H1 (cell line): ENCODE results near the gene PITPNM1. TPM values are rescaled to one million over a fixed set of nuclear protein-coding genes. Genes with fewer than 3 reads are reported as not detected.

Source experiments
- TAF7 ChIP-seq: optimal IDR thresholded peaks from 2 replicates; pipeline ENCODE3; 2011; ENCODE audit warnings: low read depth, mild to moderate bottlenecking, inconsistent platforms, low read length, moderate library complexity, borderline replicate concordance
- polyA plus RNA-seq, 7 experiments: library from polyadenylated mRNA; depleted of rRNA in 3 of 7; stranded (reverse) in 5 of 7; unstranded in 2 of 7; fragments of >200 nt in 5 of 7; fragments of 200-250 nt in 2 of 7; gene quantifications; 1 replicate in 5 of 7; 2 replicates in 1 of 7; 4 replicates in 1 of 7; pipeline versions ENCODE4 v1.2.1 to v1.2.3, GENCODE V29; 2011 to 2013; ENCODE audit warnings: missing spikeins in 2 of 7, mixed read lengths in 2 of 7
- total RNA-seq: library from RNA; stranded (reverse); fragmentation: NEBNext Ultra II Directional; extraction: Animal tissue kit (Norgen Biotek cat#: 25700); gene quantifications from 2 replicates; pipeline ENCODE4 v1.2.1, GENCODE V29; 2021
- TF ChIP-seq, protein P1 (sequence below): fragments of 300-600 bp; sonication (generic); IDR thresholded peaks from 2 replicates; pipeline ENCODE4 v1.7.1; 2012; ENCODE audit warnings: low read length, moderate library complexity, mild to moderate bottlenecking, inconsistent platforms; ENCODE audit not compliant: insufficient replicate concordance

Gene PITPNM1
- total and polyA plus RNA-seq, 2 of the 8 experiments (the other 6 are each of a cell fraction or from before 2014, with no cell fraction given): 27.2 to 52.7 TPM

GRCh38 chr11:67472882-67473281 lies 32.3 kb downstream of the PITPNM1 start (continued):
- TF ChIP-seq, protein P1, sequence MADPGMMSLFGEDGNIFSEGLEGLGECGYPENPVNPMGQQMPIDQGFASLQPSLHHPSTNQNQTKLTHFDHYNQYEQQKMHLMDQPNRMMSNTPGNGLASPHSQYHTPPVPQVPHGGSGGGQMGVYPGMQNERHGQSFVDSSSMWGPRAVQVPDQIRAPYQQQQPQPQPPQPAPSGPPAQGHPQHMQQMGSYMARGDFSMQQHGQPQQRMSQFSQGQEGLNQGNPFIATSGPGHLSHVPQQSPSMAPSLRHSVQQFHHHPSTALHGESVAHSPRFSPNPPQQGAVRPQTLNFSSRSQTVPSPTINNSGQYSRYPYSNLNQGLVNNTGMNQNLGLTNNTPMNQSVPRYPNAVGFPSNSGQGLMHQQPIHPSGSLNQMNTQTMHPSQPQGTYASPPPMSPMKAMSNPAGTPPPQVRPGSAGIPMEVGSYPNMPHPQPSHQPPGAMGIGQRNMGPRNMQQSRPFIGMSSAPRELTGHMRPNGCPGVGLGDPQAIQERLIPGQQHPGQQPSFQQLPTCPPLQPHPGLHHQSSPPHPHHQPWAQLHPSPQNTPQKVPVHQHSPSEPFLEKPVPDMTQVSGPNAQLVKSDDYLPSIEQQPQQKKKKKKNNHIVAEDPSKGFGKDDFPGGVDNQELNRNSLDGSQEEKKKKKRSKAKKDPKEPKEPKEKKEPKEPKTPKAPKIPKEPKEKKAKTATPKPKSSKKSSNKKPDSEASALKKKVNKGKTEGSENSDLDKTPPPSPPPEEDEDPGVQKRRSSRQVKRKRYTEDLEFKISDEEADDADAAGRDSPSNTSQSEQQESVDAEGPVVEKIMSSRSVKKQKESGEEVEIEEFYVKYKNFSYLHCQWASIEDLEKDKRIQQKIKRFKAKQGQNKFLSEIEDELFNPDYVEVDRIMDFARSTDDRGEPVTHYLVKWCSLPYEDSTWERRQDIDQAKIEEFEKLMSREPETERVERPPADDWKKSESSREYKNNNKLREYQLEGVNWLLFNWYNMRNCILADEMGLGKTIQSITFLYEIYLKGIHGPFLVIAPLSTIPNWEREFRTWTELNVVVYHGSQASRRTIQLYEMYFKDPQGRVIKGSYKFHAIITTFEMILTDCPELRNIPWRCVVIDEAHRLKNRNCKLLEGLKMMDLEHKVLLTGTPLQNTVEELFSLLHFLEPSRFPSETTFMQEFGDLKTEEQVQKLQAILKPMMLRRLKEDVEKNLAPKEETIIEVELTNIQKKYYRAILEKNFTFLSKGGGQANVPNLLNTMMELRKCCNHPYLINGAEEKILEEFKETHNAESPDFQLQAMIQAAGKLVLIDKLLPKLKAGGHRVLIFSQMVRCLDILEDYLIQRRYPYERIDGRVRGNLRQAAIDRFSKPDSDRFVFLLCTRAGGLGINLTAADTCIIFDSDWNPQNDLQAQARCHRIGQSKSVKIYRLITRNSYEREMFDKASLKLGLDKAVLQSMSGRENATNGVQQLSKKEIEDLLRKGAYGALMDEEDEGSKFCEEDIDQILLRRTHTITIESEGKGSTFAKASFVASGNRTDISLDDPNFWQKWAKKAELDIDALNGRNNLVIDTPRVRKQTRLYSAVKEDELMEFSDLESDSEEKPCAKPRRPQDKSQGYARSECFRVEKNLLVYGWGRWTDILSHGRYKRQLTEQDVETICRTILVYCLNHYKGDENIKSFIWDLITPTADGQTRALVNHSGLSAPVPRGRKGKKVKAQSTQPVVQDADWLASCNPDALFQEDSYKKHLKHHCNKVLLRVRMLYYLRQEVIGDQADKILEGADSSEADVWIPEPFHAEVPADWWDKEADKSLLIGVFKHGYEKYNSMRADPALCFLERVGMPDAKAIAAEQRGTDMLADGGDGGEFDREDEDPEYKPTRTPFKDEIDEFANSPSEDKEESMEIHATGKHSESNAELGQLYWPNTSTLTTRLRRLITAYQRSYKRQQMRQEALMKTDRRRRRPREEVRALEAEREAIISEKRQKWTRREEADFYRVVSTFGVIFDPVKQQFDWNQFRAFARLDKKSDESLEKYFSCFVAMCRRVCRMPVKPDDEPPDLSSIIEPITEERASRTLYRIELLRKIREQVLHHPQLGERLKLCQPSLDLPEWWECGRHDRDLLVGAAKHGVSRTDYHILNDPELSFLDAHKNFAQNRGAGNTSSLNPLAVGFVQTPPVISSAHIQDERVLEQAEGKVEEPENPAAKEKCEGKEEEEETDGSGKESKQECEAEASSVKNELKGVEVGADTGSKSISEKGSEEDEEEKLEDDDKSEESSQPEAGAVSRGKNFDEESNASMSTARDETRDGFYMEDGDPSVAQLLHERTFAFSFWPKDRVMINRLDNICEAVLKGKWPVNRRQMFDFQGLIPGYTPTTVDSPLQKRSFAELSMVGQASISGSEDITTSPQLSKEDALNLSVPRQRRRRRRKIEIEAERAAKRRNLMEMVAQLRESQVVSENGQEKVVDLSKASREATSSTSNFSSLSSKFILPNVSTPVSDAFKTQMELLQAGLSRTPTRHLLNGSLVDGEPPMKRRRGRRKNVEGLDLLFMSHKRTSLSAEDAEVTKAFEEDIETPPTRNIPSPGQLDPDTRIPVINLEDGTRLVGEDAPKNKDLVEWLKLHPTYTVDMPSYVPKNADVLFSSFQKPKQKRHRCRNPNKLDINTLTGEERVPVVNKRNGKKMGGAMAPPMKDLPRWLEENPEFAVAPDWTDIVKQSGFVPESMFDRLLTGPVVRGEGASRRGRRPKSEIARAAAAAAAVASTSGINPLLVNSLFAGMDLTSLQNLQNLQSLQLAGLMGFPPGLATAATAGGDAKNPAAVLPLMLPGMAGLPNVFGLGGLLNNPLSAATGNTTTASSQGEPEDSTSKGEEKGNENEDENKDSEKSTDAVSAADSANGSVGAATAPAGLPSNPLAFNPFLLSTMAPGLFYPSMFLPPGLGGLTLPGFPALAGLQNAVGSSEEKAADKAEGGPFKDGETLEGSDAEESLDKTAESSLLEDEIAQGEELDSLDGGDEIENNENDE: no peak
- no peak for TF ChIP-seq TAF7
